CD4-positive, alpha-beta T cell treated with Interleukin-4 for 1 hour (primary cell): ENCODE data around the gene GUCA2A.
"Not testable (repeated sequence)": the region's sequence is repeated elsewhere in the genome, so short reads cannot be mapped to it uniquely, and the experiment has no call there.

Experiments
- DNase-seq, 2 donors: peaks; one replicate each; pipeline ENCODE4 v3.0.0-alpha.2; 2020 to 2022

Gene GUCA2A, protein sequence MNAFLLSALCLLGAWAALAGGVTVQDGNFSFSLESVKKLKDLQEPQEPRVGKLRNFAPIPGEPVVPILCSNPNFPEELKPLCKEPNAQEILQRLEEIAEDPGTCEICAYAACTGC

DNA sequence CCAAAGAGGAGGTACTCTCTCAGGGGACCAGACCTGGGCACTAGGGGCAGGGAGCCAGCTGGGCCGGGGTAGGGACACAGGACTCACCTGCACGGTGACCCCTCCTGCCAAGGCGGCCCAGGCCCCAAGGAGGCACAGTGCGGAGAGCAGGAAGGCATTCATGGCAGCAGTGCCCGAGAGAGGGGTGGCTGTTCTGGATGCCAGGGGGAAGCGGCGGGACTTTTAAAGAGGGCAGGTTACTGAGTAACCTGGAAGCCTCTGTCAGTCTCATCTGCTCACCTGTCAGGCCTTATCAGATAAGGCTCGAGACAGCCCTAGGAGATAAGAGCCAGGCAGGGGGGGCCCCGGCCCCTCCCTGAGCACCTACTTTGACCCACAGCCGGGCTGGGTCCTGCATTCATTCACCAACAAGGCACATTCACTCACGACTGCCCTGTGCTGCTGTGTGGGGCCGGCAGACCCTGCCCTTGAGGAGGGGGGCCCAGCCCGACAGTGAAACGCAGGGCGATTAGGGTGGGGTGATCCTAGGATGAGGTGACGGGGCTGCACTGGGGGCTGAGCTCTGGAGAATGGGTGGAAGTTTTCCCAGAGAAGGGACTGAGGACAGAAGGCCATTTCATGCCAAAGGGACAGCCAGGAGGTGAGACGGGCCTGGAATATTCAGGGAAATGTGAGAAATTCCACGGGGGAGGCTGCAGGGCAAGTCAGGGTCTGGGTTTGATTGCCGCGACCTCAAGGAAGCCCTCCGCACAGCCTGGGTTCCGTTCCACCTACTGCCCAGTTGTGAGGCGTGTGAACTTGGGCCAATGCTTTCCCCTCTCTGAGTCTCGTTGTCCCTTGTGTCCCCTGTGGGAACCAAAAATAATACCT lies at the start of gene GUCA2A:
TSS of gene GUCA2A (minus strand) at position 195 of the 870 bp plus-strand sequence. CDS start at position 162, 33 bp downstream.
- no peak for DNase-seq

DNA sequence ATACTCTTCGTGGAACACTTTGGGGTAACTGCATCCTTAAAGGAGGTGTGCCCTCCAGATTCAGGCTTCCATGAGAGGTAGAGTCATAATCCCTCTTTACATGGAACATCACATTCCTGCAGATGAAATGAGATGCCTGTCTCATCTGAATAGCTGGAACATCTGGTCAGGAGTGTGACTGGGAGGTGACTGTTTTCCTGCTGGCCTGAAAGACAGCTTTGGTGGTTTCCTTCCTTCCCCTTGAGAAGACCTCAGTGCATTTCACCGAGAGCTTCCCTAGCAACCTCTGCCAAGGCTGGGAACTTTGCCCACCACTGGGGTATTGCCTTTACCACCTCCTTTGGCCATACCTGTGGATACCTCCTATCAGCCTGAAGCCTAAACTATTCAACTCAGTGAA lies 46.7 kb upstream of the GUCA2A start:
- DNase-seq: no peak

DNA sequence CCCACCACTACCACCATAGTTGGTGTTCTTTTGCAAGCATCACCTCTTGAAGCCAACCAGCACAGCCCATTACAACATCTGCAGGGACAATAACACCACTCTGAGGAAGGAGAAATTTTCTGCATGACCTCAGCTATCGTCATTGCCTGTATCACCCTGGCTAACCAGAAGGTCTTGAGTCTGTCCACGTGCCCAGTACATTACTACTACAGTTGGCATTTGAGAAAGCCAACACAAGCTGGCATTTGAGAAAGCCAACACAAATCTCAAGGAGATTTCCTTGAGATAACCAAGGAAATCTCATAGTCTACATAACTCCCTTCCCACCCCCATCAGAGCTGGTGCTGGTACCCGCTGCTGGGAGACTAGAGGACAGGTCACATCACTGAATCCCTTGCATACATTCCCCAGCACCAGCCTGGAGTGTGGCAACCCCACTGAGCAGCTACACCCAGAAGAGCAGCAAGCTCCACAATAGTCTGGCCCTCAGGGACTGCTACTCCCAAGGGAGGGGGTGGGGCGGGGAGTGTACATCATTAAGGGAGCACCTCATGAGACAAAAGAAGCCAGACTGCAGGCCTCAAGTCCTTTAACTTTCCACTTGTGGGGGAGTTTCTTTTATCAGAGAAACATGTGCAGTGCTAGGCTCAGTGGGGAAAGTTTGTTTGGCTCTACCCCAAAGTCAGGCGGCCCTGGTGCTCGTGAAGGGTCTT lies 46.0 kb upstream of the GUCA2A start:
- DNase-seq: no peak

DNA sequence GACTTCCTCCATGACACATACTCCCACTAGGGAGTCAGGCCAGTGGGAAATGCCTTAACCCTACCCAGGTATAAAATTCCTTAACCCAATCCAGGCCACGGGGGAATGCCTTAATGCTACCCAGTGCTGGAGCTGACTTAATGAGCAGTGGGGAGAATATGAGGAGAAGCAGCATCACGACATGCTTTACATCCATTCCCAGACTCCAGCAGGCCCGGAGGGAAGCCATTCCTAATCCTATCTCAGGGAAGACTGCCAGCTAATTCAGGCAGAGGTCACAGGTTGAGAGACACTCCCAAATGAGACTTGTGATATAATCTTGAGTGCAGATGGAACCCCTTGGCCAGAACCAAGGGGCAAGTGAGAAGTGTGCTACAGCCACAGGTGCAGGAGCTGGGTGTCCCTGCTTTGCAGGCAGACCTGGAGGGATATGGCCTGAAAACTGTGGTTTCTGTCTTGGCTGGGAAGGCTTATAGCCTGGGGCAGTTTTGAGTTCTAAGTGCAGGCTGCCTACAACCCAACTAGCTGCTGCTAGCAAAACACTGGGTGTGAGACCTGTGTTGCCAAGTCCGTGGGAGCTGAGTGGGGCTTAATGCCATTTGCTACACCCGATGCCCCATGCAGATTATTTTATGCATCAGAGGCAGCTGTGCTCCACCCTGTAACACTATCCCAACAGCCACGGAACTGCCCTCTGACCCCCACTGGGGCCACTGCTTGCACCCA lies 45.1 kb upstream of the GUCA2A start:
- no peak for DNase-seq

DNA sequence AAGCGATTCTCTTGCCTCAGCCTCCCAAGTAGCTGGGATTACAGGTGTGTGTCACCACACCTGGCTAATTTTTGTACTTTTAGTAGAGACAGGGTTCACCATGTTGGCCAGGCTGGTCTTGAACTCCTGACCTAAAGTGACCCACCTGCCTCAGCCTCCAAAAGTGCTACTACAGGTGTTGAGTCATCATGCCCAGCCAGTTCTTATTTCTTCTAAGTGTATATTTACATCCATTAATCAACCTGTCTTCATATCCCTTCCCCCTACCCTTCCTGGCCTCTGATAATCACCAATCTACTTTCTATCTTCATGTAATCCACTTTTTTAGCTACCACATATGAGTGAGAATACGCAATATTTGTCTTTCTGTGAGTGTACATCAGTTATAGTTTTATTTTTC lies 42.4 kb upstream of the GUCA2A start:
- not testable (repeated sequence) for DNase-seq

DNA sequence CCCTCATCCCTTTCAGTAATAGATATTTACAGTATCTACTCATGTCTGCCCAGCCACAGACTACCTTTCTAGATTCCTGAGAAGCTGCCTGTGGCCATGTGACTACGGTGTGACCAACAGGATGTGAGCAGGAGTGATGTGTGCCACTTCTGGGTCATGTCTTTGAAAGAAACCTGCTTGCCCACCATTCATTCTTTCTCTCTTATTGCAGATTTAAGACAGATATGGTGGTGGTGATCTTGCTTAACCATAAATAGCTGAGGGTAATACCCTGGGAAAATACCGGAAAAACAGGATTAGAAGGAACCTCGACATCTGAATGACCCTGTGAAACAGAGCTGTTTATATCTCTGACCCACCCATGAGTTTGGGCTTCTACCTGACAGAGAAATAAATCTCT lies 41.6 kb upstream of the GUCA2A start:
- DNase-seq: no peak

DNA sequence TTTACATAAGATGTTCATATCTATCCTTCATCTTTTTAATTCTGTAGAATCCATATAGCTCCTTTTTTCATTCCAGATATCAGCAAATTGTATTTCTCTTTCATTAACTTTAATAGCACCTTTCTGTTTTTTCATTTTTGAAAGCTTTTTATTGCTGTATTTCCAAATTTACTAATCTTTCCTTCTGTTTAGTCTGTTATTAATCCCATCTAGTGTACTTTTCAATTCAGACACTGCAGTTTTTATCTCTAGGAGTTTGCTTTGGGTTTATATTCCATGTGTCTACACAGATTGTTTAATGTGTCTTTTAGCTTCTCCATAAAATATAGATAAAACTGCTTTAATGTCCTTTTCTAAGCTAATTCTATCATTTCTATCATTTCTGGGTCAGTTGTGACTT lies 37.4 kb upstream of the GUCA2A start:
- no peak for DNase-seq

DNA sequence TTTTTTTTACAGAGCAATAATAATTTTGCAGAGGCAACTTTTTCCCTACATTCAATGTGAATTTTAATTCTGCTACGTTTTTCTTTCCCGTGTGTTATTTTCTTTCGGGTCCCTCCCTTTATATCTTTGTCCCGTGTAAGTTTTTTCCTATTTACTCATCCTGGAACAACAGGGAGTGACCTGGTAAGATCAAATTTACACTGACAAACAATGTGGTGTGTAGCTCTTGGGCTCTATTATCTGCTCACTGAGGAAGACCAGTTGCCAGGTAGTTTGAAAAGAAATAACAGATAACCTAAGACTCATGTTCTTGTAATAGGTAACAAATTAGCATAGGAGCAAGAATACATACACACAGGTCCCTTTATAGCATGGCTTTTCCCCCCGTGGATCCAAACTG lies 33.7 kb upstream of the GUCA2A start:
- no peak for DNase-seq

DNA sequence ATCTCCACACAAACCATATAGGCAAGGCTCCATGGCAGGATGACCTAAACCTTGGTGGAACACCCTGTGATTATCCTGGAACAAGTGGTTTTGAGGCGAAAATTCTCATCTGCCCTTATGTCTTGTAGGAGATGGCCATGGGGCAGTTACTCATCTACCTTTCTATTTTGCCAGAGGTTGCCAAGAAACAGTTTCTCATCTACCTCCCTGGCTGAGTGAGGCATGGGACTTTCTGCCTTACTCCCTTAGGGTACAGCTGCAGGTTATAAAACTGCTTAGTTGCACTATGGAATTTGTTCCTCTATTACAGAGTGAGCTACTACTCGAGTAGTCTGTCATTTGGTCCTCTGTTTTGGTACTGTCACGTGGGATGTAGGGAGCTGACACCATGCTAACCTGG lies 31.3 kb upstream of the GUCA2A start:
- DNase-seq: no peak

DNA sequence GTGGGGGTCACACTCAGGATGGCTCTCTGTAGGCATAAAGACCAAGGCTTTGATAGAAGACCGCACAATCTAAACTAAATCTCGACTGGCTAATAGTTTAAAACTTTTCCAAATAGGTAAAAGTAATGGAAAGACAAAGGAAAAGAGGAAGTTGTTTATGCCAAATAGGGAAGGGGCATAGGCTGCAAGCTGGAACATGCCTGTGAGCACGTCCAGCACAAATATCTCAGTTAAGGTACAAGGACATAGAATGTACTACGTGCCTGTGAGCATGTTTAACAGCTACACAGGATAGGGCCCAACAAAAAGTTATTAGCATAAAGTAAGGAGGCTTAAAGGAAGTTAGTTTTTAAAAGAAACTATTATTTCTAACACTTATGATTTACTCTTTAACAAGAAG lies 27.6 kb upstream of the GUCA2A start:
- DNase-seq: no peak

DNA sequence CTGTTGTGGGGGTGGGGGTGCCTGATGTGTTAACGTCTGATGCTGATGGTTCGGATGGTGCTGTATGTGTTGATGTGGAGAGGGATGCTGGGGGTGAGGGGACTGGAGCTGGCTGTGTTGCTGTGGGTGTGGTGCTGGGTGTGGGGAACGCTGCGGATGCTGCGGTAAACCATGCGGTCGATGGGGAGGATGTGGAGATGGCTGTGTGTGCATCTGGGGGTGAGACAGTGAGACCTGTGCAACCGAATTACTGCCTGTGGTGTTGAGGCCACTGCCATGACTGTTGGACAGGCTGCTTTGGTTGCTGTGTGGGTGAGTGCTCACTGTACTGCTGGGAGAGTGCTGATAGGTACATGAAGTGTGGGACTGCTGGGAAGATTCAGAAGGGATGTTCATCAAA lies 26.8 kb upstream of the GUCA2A start:
- no peak for DNase-seq

DNA sequence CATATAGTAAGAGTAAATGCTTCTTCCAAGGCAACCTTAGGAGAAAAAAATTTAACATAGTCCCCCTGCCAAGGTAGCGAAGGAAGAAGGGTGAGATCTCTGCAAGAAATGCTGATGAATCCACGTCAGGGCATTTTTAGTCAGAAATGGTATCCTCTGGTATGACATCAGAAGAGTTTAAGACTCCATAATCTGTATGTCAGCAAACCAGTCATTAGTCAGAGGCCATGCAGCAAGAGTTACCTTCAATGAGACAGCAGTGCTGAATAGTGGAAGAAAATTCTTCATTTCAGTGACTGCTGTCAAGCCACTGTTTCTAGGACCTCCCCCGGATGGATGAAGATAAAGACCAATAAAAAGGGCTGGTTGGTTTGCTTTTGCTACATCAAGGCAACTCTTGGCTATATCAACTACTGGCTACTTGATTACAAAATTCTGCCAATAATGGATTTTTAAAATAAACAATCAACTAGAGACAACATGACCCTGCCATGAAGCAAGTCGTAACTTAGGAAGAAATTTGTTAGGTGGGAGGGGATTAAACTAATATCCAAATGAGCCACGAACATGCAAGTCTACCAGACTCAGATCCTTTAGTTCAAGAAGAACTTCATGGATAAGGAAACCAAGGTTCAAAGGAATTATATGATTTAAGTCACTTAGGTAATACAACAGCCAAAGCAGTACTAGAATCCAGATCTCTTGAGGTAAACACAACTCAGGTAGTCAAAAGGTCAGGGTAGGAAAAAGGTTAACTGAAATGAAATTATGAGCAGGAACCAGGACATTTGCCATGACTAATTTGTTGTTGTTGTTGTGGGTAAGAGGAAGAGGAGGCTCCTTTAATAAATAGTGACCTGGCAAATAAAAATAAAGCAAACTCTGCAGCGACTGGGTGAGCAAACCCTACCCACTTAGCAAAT lies 25.6 kb upstream of the GUCA2A start:
- no peak for DNase-seq

DNA sequence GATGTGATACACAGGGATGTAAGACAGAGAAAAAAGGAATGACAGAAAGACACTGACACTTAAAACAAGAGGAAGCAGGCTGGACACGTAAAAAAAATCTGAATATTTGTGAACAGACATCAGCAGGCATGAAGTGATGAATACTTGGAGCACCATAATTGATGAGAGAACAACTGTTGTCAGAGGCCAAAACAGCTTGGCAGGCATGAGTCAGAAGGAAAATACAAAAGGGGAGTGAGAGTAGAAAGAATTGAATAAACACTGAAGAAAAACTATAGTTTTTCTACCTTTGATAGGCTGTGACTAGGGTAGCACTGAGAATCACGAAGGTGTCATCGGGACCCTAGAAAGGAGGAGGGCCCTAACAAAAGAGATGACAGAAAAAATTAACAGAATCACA lies 21.6 kb upstream of the GUCA2A start:
- DNase-seq: no peak

DNA sequence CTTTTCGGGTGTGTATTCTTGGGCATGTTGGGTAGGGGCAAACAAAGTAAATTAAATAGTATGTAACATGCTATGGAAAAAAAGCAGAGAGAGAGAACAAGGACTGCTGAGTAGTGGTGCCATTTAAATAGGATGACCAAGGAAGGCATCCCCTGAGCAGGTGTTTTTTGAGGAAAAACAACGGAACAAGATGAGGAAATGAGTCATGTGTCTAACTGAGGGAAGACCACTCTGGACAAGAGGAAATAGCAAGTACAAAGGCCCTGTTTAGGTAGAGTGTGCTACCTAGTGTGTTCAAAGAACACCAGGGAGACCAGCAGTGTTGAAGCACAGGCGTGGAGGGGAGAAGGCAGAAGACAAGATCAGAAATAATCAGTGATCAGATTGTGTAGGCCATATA lies 20.1 kb upstream of the GUCA2A start:
- DNase-seq: no peak

DNA sequence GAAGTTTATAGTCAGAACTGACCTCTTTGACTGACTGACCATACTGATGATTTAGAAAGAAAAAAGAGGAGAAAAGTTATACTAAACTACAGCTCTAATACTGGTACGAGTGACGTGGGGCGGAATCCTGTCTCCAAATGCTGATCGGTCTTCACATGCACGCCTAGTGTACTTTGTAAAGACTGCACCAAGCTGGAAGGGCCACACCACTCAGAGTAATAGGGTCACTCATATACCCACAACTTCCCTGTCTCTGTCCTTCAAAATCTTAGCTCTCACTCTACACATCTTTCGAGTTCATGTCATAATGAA lies 19.4 kb upstream of the GUCA2A start:
- DNase-seq: no peak

DNA sequence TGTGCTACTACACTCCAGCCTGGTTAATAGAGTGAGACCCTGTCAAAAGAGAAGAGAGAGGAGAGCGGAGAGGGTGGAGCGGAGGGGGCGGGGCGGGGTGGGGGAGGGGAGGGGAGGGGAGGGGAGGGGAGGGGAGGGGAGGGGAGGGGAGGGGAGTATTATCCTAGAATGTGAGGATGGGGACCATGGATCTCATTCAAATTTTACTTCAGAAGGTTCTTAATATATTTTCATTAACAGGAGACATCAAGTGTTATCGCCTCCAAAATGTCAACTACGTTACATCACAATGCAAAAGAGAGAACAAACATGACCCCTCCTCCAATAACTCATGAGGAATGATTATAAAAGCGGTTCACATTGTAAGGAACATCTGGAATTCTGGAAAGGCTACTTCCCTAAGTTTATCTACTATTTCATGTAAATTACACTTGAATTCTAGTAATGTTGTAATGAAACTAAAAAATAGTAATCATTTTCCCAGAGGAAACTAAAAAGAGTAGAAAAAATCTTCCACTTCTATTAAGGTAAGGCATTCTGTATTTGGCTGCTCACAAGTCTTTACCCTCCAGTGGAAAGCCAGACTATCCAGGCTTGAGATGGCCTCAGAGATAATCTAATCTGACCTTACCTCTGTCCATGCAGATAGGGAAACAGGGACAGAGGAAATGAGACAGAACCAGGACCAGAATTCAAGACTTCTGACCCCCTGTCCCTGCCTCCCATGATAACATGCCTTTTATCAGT lies 18.8 kb upstream of the GUCA2A start:
- no peak for DNase-seq

DNA sequence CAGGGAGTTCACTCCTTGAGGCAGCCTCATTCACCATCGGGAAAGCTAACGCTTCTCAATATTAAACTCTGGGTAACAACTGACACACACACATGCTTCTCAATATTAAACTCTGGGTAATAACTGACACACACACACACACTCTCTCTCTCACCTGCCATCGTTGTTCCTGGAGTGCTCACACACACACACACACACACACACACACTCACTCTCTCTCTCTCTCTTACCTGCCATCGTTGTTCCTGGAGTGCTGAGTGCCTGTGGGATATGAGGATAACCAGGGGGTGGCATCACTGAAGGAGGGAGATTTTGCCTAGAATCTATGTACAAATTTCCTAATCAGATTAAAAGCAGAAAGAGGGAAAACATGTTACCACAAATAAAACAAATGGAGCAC lies 17.1 kb upstream of the GUCA2A start:
- no peak for DNase-seq

DNA sequence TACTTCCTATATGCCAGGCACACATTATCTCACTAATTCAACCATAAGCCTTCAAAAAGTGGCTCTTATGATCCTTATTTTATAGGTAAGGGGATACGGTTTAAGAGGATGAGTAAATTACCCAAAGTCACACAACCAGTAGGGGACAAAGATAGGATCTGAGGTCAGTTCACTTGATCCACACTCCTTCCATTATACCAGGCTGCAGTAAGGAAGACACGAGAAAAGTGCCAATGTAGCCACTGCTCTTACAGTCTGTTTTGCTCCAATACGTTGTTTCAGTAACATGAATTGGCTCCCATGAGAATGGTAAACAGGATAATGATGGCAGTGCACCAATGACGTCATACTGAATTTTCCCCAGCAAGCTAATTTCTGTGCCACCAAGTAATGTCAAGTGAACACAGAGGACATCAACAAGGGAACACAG lies 15.4 kb upstream of the GUCA2A start:
- DNase-seq: no peak

DNA sequence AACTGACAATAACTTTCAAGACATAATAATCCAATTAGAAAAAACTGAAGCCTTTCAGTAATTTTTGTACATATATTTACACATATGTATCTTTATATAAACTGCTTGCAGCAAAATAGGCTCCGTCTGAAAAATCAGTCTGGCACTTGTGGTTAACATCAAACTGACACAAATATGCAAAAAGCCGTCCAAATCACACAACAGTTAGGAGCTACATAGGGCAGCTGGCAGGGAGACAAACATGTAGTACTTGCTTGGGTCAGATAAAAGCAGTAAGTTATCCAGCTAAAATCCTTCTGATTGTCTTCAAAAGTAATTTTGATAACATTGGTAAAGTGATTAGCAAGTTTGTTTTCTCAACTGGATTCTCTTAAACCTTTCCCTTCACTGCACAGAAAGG lies 14.7 kb upstream of the GUCA2A start:
- no peak for DNase-seq

DNA sequence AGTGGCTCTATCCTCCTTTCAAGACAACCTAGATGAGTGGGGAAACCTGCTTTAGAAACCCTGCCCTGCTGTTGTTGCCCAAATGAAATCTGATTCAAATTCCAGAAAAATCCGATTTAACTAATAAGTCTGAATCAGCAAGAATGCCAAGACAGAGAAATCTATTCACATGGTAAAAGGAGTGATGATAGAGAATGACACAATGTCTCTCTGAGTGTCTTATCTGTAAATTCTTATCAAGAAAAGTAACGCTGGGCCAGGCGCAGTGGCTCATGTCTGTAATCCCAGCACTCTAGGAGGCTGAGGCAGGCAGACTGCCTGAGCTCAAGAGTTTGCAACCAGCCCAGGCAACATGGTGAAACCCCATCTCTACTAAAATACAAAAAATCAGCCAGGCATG lies 13.7 kb upstream of the GUCA2A start:
- no peak for DNase-seq

DNA sequence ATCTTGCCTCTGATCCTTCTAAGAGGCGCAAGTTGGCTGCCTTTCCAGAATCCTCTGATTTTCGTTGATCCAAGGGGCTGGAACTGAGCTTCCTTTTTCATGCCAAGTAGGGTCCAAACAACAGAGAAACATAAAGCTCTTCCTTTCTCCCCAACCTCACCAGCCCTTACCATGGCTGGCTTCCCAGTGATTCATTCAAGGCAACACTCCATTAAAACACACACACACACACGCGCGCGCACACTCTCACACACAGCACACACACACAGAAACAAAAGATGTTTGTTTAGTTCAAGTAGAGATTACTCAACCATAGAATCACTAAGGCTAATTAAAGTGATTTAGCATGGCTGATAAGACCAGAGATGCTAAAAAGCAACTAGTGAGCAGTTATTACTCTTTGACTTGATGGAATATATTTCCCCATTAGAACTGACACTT lies 13.0 kb upstream of the GUCA2A start:
- no peak for DNase-seq
